MG63 (cell line): Measurements from ENCODE around the gene ARHGAP31. TPM values are rescaled to one million over a fixed set of nuclear protein-coding genes. Genes with fewer than 3 reads are reported as not detected.

ENCODE experiments used
- DNase-seq: peaks from one replicate; pipeline ENCODE4 v3.0.0-alpha.2; 2020
- H3K27me3 ChIP-seq: fragments of 250-450 bp; sonication (Bioruptor Pico); 2 replicates; pipeline ENCODE4 v1.5.1; 2020; ENCODE audit warnings: mild to moderate bottlenecking, moderate library complexity
- H3K36me3 ChIP-seq: fragments of 250-450 bp; sonication (Bioruptor Pico); 2 replicates; pipeline ENCODE4 v1.5.1; 2020; ENCODE audit warnings: mild to moderate bottlenecking, moderate library complexity
- H3K4me3 ChIP-seq: fragments of 250-450 bp; sonication (Bioruptor Pico); 2 replicates; pipeline ENCODE4 v1.5.1; 2020; ENCODE audit warnings: mild to moderate bottlenecking, moderate library complexity
- H3K9me3 ChIP-seq: fragments of 250-450 bp; sonication (Bioruptor Pico); 2 replicates; pipeline ENCODE4 v1.5.1; 2020; ENCODE audit warnings: mild to moderate bottlenecking, moderate library complexity
- total RNA-seq: library from RNA; depleted of rRNA; stranded (reverse); fragments of >200 nt; shearing (Covaris generic); gene quantifications from 2 replicates; pipeline ENCODE4 v1.2.3, GENCODE V29; 2014; ENCODE audit warnings: low replicate concordance

The ARHGAP31 gene
- total RNA-seq, 1 experiment from 2014 or later: 5.0 TPM

DNA sequence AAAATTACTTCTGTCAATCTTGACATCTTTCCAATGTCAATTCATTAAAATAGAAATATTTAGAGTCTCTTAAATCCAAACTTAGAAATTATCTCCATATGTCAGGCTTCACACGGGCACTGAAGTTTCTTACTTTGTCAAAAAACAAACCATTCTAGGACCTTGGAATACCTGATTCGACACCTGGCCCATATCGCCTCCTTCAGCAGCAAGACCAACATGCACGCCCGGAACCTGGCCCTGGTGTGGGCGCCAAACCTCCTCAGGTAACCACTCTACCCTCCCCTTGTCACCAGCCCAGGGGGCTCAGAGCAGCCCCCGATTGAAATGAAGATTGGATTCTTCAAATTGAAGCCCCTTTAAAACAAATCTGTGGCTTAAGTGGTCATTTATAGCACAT, 88.0 kb downstream of the ARHGAP31 start:
- DNase-seq: no peak
- Histone ChIP-seq H3K36me3 (peaks cover 3% of the 10 kb centered on the region), H3K4me3 (no peak overlapping the region), H3K27me3 (no peaks in the 10 kb centered on the region), H3K9me3 (no peaks in the 10 kb centered on the region)

DNA sequence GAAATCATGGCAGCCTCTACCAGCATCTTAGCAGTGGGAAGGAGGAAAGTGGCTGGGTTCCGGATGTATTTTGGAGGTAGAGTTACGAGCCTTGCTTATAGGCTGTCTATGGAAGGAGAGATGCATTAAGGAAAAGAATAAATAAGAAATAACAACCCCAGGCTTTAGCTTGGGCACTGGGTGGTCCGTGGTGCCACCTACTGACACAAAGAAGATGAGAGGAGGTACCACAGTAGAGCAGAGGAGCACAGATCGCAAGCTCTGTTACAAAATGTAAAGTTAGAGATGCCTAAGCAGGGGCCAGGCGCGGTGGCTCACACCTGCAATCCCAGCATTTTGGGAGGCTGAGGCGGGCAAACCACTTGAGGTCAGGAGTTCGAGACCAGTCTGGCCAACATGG, 94.4 kb downstream of the ARHGAP31 start:
- Histone ChIP-seq H3K9me3 (no peaks in the 10 kb centered on the region), H3K27me3 (no peaks in the 10 kb centered on the region), H3K36me3 (peaks cover 6% of the 10 kb centered on the region), H3K4me3 (no peak overlapping the region)
- DNase-seq: no peak

DNA sequence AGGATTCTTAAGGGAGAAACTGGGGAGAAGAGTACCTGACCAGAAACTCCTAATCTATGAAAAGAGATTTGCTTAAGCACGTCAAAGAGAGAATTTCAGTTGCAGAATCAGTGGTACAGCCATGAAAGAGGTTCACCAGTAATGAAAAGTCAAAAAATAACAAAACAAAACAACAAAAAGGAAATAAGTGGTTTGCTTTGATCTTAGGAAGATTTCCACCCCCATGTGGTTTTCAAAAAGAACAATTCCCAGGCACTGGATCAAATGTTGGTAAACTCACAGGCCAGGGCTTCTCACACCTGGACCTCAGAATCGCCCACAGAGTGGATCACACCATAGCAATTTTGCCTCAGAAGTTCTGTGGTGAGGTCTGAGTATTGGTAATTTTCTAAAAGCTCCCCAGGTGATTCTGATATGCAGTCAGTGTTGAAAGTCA, 101.8 kb downstream of the ARHGAP31 start:
- no peak for DNase-seq
- Histone ChIP-seq H3K9me3 (no peaks in the 10 kb centered on the region), H3K4me3 (no peak overlapping the region), H3K36me3 (peaks cover 2% of the 10 kb centered on the region), H3K27me3 (no peaks in the 10 kb centered on the region)

- no peak for DNase-seq
- no peaks in the 10 kb centered on the region; the same call in 1 of the 2 replicates for H3K36me3 ChIP-seq
- H3K4me3 ChIP-seq: no peak overlapping the region
- no peaks in the 10 kb centered on the region for H3K9me3 ChIP-seq
- no peaks in the 10 kb centered on the region for H3K27me3 ChIP-seq
These were observed 102.7 kb downstream of the ARHGAP31 start for GRCh38 chr3:119396870-119397269.

DNA sequence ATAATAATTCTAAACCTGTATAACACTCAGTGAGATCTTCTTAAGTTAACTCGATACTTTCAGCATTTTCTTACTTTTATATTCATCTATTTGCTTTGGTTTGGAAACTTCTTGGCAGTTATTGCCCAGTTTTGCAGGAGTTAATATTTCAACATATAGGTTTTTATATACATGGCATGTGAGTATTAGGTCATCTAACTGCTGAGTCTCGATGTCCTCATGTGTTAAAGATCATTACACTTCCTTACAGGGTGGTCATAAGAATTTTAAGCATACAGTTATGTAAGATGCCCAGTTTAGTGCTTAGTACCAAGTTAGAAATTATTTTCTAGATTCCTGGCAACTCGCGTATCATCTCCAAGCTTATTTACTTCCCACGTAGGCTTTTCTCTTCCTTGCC, 106.3 kb downstream of the ARHGAP31 start:
- Histone ChIP-seq H3K27me3 (no peaks in the 10 kb centered on the region), H3K36me3 (peaks cover 16% of the 10 kb centered on the region), H3K9me3 (no peaks in the 10 kb centered on the region), H3K4me3 (no peak overlapping the region)
- no peak for DNase-seq

DNA sequence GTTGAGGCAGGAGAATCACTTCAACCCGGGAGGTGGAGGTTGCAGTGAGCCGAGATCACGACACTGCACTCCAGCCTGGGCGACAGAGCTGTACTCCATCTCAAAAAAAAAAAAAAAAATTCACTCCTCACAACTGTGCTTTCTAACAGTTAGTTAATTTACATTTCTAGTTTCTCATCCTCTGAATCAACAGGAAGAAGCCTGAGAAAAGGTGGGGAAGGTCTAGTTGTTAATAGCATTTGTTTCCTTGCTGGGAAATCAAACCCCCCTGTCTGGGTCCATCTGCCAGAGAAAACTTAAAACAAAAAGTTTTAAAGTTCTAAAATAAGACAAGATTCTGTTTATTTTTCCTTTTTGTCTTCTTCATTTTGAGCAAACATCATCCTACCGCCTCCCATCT, 106.9 kb downstream of the ARHGAP31 start:
- Histone ChIP-seq H3K27me3 (no peaks in the 10 kb centered on the region), H3K4me3 (no peak overlapping the region), H3K9me3 (no peaks in the 10 kb centered on the region), H3K36me3 (peaks cover 19% of the 10 kb centered on the region)
- no peak for DNase-seq

DNA sequence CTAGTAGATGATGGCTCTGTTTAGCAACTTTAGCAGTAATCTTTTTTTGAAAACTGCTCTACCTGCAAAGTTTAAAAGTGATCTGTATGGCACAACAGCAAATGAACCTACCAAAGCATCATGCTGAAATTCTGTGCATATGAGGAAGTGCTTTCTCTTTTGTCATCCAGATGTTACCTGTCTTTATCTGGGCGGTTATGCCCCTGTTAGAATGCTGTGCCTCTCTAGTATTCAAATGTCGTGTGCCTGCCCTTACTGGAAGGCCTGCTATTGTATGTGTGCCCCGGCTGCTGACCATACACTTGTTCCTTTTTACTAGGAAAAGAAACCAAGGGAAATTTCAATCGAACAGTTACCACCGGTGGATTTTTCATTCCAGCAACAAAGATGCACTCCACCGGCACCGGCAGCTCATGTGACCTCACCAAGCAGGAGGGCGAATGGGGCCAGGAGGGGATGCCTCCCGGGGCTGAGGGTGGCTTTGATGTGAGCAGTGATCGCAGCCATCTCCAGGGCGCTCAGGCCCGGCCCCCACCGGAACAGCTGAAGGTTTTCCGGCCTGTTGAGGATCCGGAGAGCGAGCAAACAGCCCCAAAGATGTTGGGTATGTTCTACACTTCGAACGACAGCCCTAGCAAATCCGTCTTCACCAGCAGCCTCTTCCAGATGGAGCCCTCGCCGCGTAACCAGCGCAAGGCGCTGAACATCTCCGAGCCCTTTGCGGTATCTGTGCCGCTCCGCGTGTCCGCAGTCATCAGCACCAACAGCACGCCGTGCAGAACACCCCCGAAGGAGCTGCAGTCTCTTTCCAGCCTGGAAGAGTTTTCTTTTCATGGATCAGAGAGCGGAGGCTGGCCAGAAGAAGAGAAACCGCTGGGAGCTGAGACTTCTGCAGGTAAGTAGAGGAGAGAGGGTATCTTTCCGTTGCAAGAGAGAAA, 107.6 kb downstream of the ARHGAP31 start:
- Histone ChIP-seq H3K9me3 (no peaks in the 10 kb centered on the region), H3K36me3 (peaks cover 19% of the 10 kb centered on the region), H3K27me3 (no peaks in the 10 kb centered on the region), H3K4me3 (no peak overlapping the region)
- no peak for DNase-seq

DNA sequence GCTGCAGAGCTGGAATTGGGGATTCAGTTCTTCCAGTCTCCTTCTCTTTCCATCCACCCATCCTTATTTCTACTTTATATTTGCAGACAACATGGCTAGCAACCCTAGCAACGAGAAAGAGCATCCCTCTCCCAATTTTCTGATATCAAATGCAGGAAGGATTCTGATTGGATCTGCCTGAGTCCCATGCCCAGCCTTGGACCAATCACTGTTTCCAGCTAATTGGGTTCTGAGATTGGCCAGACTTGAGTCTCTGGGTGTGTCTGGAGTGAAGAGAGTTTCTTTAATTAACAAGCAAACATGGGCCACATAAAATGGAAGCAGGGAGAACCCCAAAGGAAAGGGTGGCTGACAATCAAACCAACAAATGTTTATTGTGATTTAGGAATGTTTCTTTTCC, 108.6 kb downstream of the ARHGAP31 start:
- H3K36me3 ChIP-seq: peaks cover 19% of the 10 kb centered on the region
- H3K9me3 ChIP-seq: no peaks in the 10 kb centered on the region
- DNase-seq: no peak
- no peak overlapping the region for H3K4me3 ChIP-seq
- no peaks in the 10 kb centered on the region for H3K27me3 ChIP-seq

DNA sequence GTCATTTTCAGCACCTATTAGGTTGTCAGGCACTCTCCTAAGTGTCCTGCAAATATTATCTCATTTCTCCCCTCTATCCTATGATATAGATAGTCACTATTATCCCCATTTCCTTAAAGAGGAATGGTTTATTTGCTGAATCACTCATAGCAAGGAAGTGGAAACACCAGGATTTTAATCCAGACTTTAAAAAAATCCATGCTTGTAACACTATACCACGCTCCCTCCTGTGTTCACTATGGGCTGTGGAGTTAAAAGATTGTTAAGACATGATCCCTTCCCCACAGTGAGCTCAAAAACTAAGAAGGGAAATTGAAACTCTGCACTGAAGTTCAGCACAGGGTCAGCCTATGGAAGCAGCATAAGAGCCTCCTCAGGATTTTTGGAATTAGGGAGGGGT, 109.0 kb downstream of the ARHGAP31 start:
- Histone ChIP-seq H3K36me3 (peaks cover 19% of the 10 kb centered on the region), H3K9me3 (no peaks in the 10 kb centered on the region), H3K4me3 (no peak overlapping the region), H3K27me3 (no peaks in the 10 kb centered on the region)
- no peak for DNase-seq

- Histone ChIP-seq H3K36me3 (peaks cover 19% of the 10 kb centered on the region), H3K4me3 (no peak overlapping the region), H3K27me3 (no peaks in the 10 kb centered on the region), H3K9me3 (no peaks in the 10 kb centered on the region)
- DNase-seq: no peak
These were observed 111.1 kb downstream of the ARHGAP31 start for GRCh38 chr3:119405315-119405714.

DNA sequence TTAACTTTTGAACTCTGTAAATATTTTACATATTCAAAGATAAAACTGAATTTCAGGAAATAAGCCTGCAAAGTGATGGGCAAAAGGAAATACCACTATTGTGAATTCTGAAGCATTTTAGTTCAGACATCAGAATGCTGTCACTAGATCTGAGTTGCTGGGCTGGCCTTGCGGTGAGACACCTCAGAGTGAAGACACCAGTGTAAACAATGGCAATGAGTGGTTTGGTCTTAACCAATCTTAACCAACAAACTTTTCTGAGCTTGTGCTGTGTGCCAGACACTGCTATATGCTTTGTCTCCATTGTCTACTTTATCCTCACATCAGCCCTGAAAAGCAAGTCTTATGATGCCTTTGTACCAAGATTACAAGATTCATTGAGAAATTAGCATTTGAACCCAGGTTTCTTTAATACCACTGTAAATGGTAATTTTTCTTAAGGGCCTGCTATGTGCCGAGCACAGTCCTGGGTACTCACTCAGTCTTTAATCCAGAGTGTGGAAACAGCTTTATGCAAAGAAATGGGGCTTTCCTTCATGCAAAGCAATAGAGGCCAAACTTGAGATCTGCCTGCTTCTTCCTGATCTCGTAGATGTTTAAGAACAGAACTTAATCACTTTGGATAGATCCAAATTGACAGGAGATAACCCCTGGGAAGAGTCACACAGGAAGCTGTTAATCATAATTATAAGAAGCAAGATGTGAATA, 114.2 kb downstream of the ARHGAP31 start:
- H3K9me3 ChIP-seq: no peaks in the 10 kb centered on the region
- H3K4me3 ChIP-seq: no peak overlapping the region
- H3K36me3 ChIP-seq: peaks cover 8% of the 10 kb centered on the region
- no peaks in the 10 kb centered on the region for H3K27me3 ChIP-seq
- no peak for DNase-seq

GRCh38 chr3:119409844-119410243, 115.7 kb downstream of the ARHGAP31 start:
- no peak for DNase-seq
- Histone ChIP-seq H3K27me3 (no peaks in the 10 kb centered on the region), H3K36me3 (peaks cover 3% of the 10 kb centered on the region), H3K9me3 (no peaks in the 10 kb centered on the region), H3K4me3 (no peak overlapping the region)

GRCh38 chr3:119413603-119414280, 119.6 kb downstream of the ARHGAP31 start:
- H3K4me3 ChIP-seq: no peak overlapping the region
- no peaks in the 10 kb centered on the region for H3K9me3 ChIP-seq
- peaks cover 4% of the 10 kb centered on the region for H3K36me3 ChIP-seq
- no peaks in the 10 kb centered on the region for H3K27me3 ChIP-seq
- no peak for DNase-seq

GRCh38 chr3:119416873-119417272, 122.7 kb downstream of the ARHGAP31 start:
- H3K9me3 ChIP-seq: no peaks in the 10 kb centered on the region
- no peak overlapping the region for H3K4me3 ChIP-seq
- no peak for DNase-seq
- peaks cover 4% of the 10 kb centered on the region for H3K36me3 ChIP-seq
- no peaks in the 10 kb centered on the region for H3K27me3 ChIP-seq

DNA sequence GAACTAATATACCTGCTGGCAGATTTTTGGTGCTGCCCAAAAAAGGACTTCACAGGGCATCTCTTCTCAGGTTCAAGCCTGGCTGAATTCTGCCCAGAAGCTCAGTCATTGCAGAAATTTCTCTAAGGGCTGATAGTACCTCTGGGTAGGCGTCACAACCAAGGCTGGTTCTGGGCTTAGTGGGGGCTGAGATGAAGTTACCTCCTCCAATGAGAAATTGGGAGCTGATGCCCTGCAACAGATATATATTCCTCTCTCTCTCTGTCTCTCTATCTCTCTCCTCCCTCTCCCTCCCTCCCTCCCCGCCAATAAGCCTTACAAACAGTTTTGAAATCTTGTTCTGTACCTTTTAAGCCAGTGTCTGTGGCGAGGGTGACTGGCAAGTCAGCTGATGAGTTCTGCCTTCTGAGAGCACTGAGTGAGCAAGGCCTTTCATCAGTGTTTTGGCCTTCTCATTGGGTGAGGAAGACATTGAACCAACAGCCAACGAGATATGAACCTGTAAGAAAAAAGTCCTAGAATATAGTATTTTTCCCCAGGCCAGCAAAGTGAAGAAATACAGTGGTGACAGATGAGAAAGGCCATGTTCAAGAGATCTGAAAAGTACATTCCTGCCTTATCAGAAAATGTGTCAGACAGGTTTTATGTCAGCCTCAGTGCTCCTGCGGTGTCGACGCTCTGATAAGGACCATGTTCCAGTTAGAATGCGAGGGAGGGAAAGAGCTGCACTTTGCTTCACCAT, 123.8 kb downstream of the ARHGAP31 start:
- Histone ChIP-seq H3K4me3 (no peak overlapping the region), H3K36me3 (peaks cover 4% of the 10 kb centered on the region), H3K9me3 (no peaks in the 10 kb centered on the region), H3K27me3 (no peaks in the 10 kb centered on the region)
- DNase-seq: no peak

GRCh38 chr3:119418641-119419040, 124.5 kb downstream of the ARHGAP31 start:
- no peaks in the 10 kb centered on the region for H3K9me3 ChIP-seq
- H3K4me3 ChIP-seq: no peak overlapping the region
- DNase-seq: no peak
- peaks cover 4% of the 10 kb centered on the region for H3K36me3 ChIP-seq
- no peaks in the 10 kb centered on the region for H3K27me3 ChIP-seq
